Activated T-cell treated with anti-CD3 and anti-CD28 coated beads for 48 hours (primary cell): Measurements from ENCODE around the gene GUCY2D.
"Not testable (repeated sequence)": the region's sequence is repeated elsewhere in the genome, so short reads cannot be mapped to it uniquely, and the experiment has no call there.

Experiments used
- DNase-seq: peaks from one replicate; pipeline ENCODE4 v3.0.0-alpha.2; 2020; ENCODE audit warnings: low read depth

GUCY2D gene

GRCh38 chr17:8044819-8045810 lies 42.7 kb downstream of the GUCY2D start:
- DNase-seq, result no peak

- DNase-seq, result no peak
Observed at GRCh38 chr17:8046306-8046928, 44.0 kb downstream of the GUCY2D start.

GRCh38 chr17:8046929-8047768 lies 44.7 kb downstream of the GUCY2D start:
- DNase-seq, result no peak

- no peak for DNase-seq
Observed at GRCh38 chr17:8047769-8048110, 45.3 kb downstream of the GUCY2D start.

- DNase-seq, result no peak
Observed at GRCh38 chr17:8048236-8048635, 45.8 kb downstream of the GUCY2D start.

GRCh38 chr17:8048736-8049135 lies 46.3 kb downstream of the GUCY2D start:
- DNase-seq, result no peak

GRCh38 chr17:8051831-8052230 lies 49.4 kb downstream of the GUCY2D start:
- DNase-seq, result no peak

GRCh38 chr17:8052256-8053252 lies 50.1 kb downstream of the GUCY2D start:
- no peak for DNase-seq

- no peak for DNase-seq
Observed at GRCh38 chr17:8053600-8053999, 51.2 kb downstream of the GUCY2D start.

- no peak for DNase-seq
Observed at GRCh38 chr17:8055851-8056231, 53.4 kb downstream of the GUCY2D start.

- no peak for DNase-seq
Observed at GRCh38 chr17:8056232-8056975, 54.0 kb downstream of the GUCY2D start.

GRCh38 chr17:8056976-8057625 lies 54.7 kb downstream of the GUCY2D start:
- DNase-seq, result no peak

GRCh38 chr17:8057691-8058114 lies 55.3 kb downstream of the GUCY2D start:
- DNase-seq, result no peak

- no peak for DNase-seq
Observed at GRCh38 chr17:8059131-8059530, 56.7 kb downstream of the GUCY2D start.

GRCh38 chr17:8060274-8060673 lies 57.9 kb downstream of the GUCY2D start:
- DNase-seq, result peak; percentile 31

GRCh38 chr17:8061851-8062250 lies 59.4 kb downstream of the GUCY2D start:
- not testable (repeated sequence) for DNase-seq

GRCh38 chr17:8062435-8062806 lies 60.0 kb downstream of the GUCY2D start:
- DNase-seq, result no peak

GRCh38 chr17:8062807-8063483 lies 60.5 kb downstream of the GUCY2D start:
- DNase-seq, result no peak

GRCh38 chr17:8063761-8064534 lies 61.5 kb downstream of the GUCY2D start:
- no peak for DNase-seq
